ENCODE data around the gene FCHSD1.
"Not testable (repeated sequence)": the region's sequence is repeated elsewhere in the genome, so short reads cannot be mapped to it uniquely, and the experiment has no call there.

- not testable (repeated sequence) for TF ChIP-seq CTCF, POLR2A (IDR thresholded peaks at IDR 0.05)
These were observed 41.3 kb downstream of the FCHSD1 start for GRCh38 chr5:141609921-141610320.

Measured in uterus (tissue), 2 donors.